Measurements from ENCODE around the gene ENAH. TPM values are rescaled to one million over a fixed set of nuclear protein-coding genes. Genes with fewer than 3 reads are reported as not detected.
"Not testable (repeated sequence)": the region's sequence is repeated elsewhere in the genome, so short reads cannot be mapped to it uniquely, and the experiment has no call there.

The ENAH gene
- polyA plus RNA-seq, 3 donors: 0.12 TPM; not detected in 2

GRCh38 chr1:225617956-225618355 lies 35.0 kb downstream of the ENAH start:
- intact Hi-C loops (cut with micrococcal nuclease): no loop called here
- no peak overlapping the region for H3K27ac ChIP-seq (ENCODE audit: low read depth in 1 of 2, low read length in 2 of 2)
- no peak overlapping the region for H3K4me3 Mint-ChIP-seq
- H3K9me3 Mint-ChIP-seq: peaks cover 0 to 10% (median 3%) of the 10 kb centered on the region in 7 donors
- H3K27me3 ChIP-seq (ENCODE audit: control insufficient read depth in 2 of 2, insufficient read depth in 2 of 2, low read length in 2 of 2): no peaks in the 10 kb centered on the region
- WGBS (ENCODE audit: insufficient coverage): 100% methylated on average over 1 of the region's 2 CpGs
- no peaks in the 10 kb centered on the region for H3K36me3 Mint-ChIP-seq
- no peak overlapping the region for H3K4me3 ChIP-seq (replicated peaks in 1 of 3; ENCODE audit: low read depth in 2 of 3, low read length in 3 of 3)
- no peaks in the 10 kb centered on the region for H3K4me1 Mint-ChIP-seq
- no peaks in the 10 kb centered on the region for H3K9me3 ChIP-seq (replicated peaks in 1 of 2; ENCODE audit: control insufficient read depth in 1 of 2, insufficient read depth in 1 of 2, low read length in 2 of 2)
- no peak for DNase-seq
- H3K9ac ChIP-seq (ENCODE audit: insufficient read depth, low read length, poor library complexity, severe bottlenecking): no peak overlapping the region
- no peaks in the 10 kb centered on the region for H3K36me3 ChIP-seq (replicated peaks in 1 of 2; ENCODE audit: control insufficient read depth in 1 of 2, insufficient read depth in 2 of 2, low read length in 2 of 2)
- H3K79me2 ChIP-seq (ENCODE audit: insufficient read depth, low read length): no peaks in the 10 kb centered on the region
- no peak overlapping the region for H3K4me2 ChIP-seq (replicated peaks; ENCODE audit: extremely low read depth, low read length, poor library complexity, severe bottlenecking)
- H4K20me1 ChIP-seq (ENCODE audit: insufficient read depth, low read length): no peaks in the 10 kb centered on the region
- H3K27ac Mint-ChIP-seq: no peak overlapping the region
- no peak for TF ChIP-seq CTCF (IDR thresholded peaks at IDR 0.05)
- H2AFZ ChIP-seq (ENCODE audit: insufficient read depth, low read depth, low read length, poor library complexity, severe bottlenecking): no peak overlapping the region
- no peaks in the 10 kb centered on the region for H3K4me1 ChIP-seq (ENCODE audit: control insufficient read depth in 1 of 2, insufficient read depth in 2 of 2, low read length in 2 of 2)
- peaks cover 0 to 4% (median 0%) of the 10 kb centered on the region in 3 donors for H3K27me3 Mint-ChIP-seq (ENCODE audit: low read depth in 3 of 3)

GRCh38 chr1:225617479-225617878 lies 35.4 kb downstream of the ENAH start:
- Mint-ChIP-seq H3K27me3 (ENCODE audit: low read depth in 3 of 3) (peaks cover 0 to 4% (median 0%) of the 10 kb centered on the region in 3 donors), H3K36me3 (no peaks in the 10 kb centered on the region), H3K9me3 (peaks cover 0 to 10% (median 3%) of the 10 kb centered on the region in 7 donors), H3K27ac (no peak overlapping the region), H3K4me3 (no peak overlapping the region), H3K4me1 (no peaks in the 10 kb centered on the region)
- no peaks in the 10 kb centered on the region for H4K20me1 ChIP-seq (ENCODE audit: insufficient read depth, low read length)
- TF ChIP-seq CTCF (IDR thresholded peaks at IDR 0.05): no peak
- H3K27me3 ChIP-seq (ENCODE audit: control insufficient read depth in 2 of 2, insufficient read depth in 2 of 2, low read length in 2 of 2): no peaks in the 10 kb centered on the region
- H3K4me3 ChIP-seq (replicated peaks in 1 of 3; ENCODE audit: low read depth in 2 of 3, low read length in 3 of 3): no peak overlapping the region
- H3K4me1 ChIP-seq (ENCODE audit: control insufficient read depth in 1 of 2, insufficient read depth in 2 of 2, low read length in 2 of 2): no peaks in the 10 kb centered on the region
- DNase-seq: no peak
- intact Hi-C loops (cut with micrococcal nuclease): no loop called here
- H2AFZ ChIP-seq (ENCODE audit: insufficient read depth, low read depth, low read length, poor library complexity, severe bottlenecking): no peak overlapping the region
- H3K79me2 ChIP-seq (ENCODE audit: insufficient read depth, low read length): no peaks in the 10 kb centered on the region
- no peaks in the 10 kb centered on the region for H3K36me3 ChIP-seq (replicated peaks in 1 of 2; ENCODE audit: control insufficient read depth in 1 of 2, insufficient read depth in 2 of 2, low read length in 2 of 2)
- H3K9me3 ChIP-seq (replicated peaks in 1 of 2; ENCODE audit: control insufficient read depth in 1 of 2, insufficient read depth in 1 of 2, low read length in 2 of 2): no peaks in the 10 kb centered on the region
- no peak overlapping the region for H3K9ac ChIP-seq (ENCODE audit: insufficient read depth, low read length, poor library complexity, severe bottlenecking)
- WGBS (ENCODE audit: insufficient coverage): 100% methylated on average over 1 of the region's 1 CpG
- H3K27ac ChIP-seq (ENCODE audit: low read depth in 1 of 2, low read length in 2 of 2): no peak overlapping the region
- no peak overlapping the region for H3K4me2 ChIP-seq (replicated peaks; ENCODE audit: extremely low read depth, low read length, poor library complexity, severe bottlenecking)

- H3K27ac Mint-ChIP-seq; H3K79me2 ChIP-seq (ENCODE audit: insufficient read depth, low read length); H3K27me3 ChIP-seq (ENCODE audit: control insufficient read depth in 2 of 2, insufficient read depth in 2 of 2, low read length in 2 of 2); H3K4me3 Mint-ChIP-seq; H3K4me1 Mint-ChIP-seq; intact Hi-C loops (cut with micrococcal nuclease); H3K27ac ChIP-seq (ENCODE audit: low read depth in 1 of 2, low read length in 2 of 2); DNase-seq; H3K27me3 Mint-ChIP-seq (ENCODE audit: low read depth in 3 of 3); H3K9me3 Mint-ChIP-seq; H3K4me1 ChIP-seq (ENCODE audit: control insufficient read depth in 1 of 2, insufficient read depth in 2 of 2, low read length in 2 of 2); H3K36me3 Mint-ChIP-seq; H3K36me3 ChIP-seq (replicated peaks in 1 of 2; ENCODE audit: control insufficient read depth in 1 of 2, insufficient read depth in 2 of 2, low read length in 2 of 2); H2AFZ ChIP-seq (ENCODE audit: insufficient read depth, low read depth, low read length, poor library complexity, severe bottlenecking); H4K20me1 ChIP-seq (ENCODE audit: insufficient read depth, low read length); H3K4me2 ChIP-seq (replicated peaks; ENCODE audit: extremely low read depth, low read length, poor library complexity, severe bottlenecking); H3K9me3 ChIP-seq (replicated peaks in 1 of 2; ENCODE audit: control insufficient read depth in 1 of 2, insufficient read depth in 1 of 2, low read length in 2 of 2); H3K4me3 ChIP-seq (replicated peaks in 1 of 3; ENCODE audit: low read depth in 2 of 3, low read length in 3 of 3); H3K9ac ChIP-seq (ENCODE audit: insufficient read depth, low read length, poor library complexity, severe bottlenecking): not testable (repeated sequence)
- no CpG with 5 or more reads among the region's 29 CpGs for WGBS (ENCODE audit: insufficient coverage)
Measured at GRCh38 chr1:225615403-225615790, 37.5 kb downstream of the ENAH start.
